ENCODE data around the gene PIM3.

The PIM3 gene

GRCh38 chr22:49960159-49961004 lies at the start of gene PIM3:
TSS of gene PIM3 (plus strand) at chr22:49960772. CDS start at chr22:49960948, 176 bp downstream.
- DNase-seq, result peak; percentile 97

- DNase-seq, result no peak
These were observed 48.5 kb upstream of the PIM3 start for GRCh38 chr22:49911881-49912625.

- DNase-seq, result no peak
These were observed 47.5 kb upstream of the PIM3 start for GRCh38 chr22:49913026-49913425.

- DNase-seq, result no peak
These were observed 47.1 kb upstream of the PIM3 start for GRCh38 chr22:49913446-49913845.

- DNase-seq, result no peak
These were observed 46.3 kb upstream of the PIM3 start for GRCh38 chr22:49914256-49914655.

GRCh38 chr22:49915610-49916009 lies 45.0 kb upstream of the PIM3 start:
- no peak for DNase-seq

GRCh38 chr22:49916831-49917230 lies 43.7 kb upstream of the PIM3 start:
- no peak for DNase-seq

- DNase-seq, result peak; percentile 97 to 98
These were observed 42.3 kb upstream of the PIM3 start, which contains the start of the genes ALG12 and CRELD2 for GRCh38 chr22:49917974-49918910. TSS of gene ALG12 (minus strand) at chr22:49918438. CDS start at chr22:49913765, 4,673 bp downstream. TSS of gene CRELD2 (plus strand) at chr22:49918634. CDS start at chr22:49918770, 136 bp downstream.

GRCh38 chr22:49918911-49919881 lies 41.4 kb upstream of the PIM3 start:
- no peak for DNase-seq

GRCh38 chr22:49920859-49921258 lies 39.7 kb upstream of the PIM3 start:
- DNase-seq, result no peak

- no peak for DNase-seq
These were observed 38.9 kb upstream of the PIM3 start for GRCh38 chr22:49921508-49922278.

- no peak for DNase-seq
These were observed 38.1 kb upstream of the PIM3 start for GRCh38 chr22:49922484-49922883.

- DNase-seq, result no peak
These were observed 37.6 kb upstream of the PIM3 start for GRCh38 chr22:49922926-49923325.

- no peak for DNase-seq
These were observed 37.1 kb upstream of the PIM3 start for GRCh38 chr22:49923445-49923844.

GRCh38 chr22:49924113-49924833 lies 36.3 kb upstream of the PIM3 start:
- DNase-seq, result no peak

GRCh38 chr22:49925525-49926128 lies 34.9 kb upstream of the PIM3 start:
- DNase-seq, result no peak

GRCh38 chr22:49926916-49927315 lies 33.7 kb upstream of the PIM3 start:
- no peak for DNase-seq

- DNase-seq, result no peak
These were observed 32.9 kb upstream of the PIM3 start for GRCh38 chr22:49927483-49928184.

GRCh38 chr22:49928185-49928495 lies 32.4 kb upstream of the PIM3 start:
- DNase-seq, result no peak

Data from inflammatory macrophage treated with lipopolysaccharide for 1 hour (primary cell).